GM21381 (cell line): ENCODE data around the gene PGGHG.
"Not testable (repeated sequence)": the region's sequence is repeated elsewhere in the genome, so short reads cannot be mapped to it uniquely, and the experiment has no call there.

Experiments
- ATAC-seq: cut with Tn5 transposase; IDR thresholded peaks from one replicate; pipeline ENCODE4 v1.9.1; 2021; ENCODE audit warnings: mild to moderate bottlenecking, moderate library complexity; ENCODE audit not compliant: unreplicated experiment

Gene PGGHG

DNA sequence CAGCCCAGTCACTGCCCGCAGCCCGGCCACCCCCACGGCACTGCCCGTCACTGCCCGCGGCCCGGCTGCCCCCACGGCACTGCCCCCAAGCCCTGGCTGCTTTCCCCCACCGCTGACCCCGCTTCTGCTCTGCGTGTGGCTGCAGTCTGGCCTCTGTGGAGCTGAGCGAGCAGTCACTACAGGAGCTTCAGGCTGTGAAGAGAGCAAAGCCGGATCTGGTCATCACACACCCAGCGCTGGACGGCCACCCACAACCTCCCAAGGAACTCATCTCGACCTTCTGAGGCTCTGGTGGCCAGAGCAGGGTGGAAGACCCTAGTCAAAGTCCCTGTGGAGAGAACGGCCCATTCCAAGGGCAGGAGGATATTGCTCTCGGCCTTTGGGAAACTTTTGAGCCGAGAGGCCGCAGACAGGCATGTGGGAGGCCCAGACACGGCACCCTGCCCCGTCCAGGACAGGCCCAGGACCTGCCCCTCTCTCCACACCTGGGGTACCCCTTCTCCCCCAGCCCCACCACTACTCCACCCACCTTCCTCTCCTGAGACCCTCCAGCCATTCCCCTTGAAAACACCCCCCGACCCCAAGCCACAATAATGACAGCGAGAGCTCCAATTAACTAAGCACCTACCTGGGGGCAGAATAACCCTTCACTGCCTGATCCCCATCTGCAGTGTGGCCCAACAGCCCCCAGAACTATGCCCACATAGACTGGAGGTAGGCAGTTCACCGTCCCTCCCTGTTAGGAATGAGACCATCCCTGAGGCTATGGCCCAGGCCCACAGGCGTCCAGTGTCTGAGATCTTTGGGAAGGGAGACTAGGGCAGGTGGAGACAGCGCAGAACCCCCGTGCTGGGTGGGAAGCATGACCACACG is 3.7 kb upstream of the PGGHG start:
- ATAC-seq, result no peak

DNA sequence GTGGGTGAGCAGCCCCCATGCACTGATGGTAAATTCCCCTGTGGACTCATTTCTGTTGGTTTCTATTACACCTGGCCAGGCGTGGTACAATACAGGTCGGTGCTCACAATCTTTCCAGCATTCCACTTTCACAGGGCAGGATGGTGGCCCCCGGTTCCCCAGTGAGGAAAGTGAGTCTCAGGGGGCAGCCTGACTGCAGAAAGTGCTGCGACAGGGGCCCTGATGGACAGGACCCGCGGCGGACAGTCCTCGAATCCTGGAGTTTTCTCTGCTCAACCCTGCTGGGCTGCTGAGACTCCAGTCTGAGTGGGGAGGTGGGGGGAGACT is 3.1 kb upstream of the PGGHG start:
- ATAC-seq, result no peak

DNA sequence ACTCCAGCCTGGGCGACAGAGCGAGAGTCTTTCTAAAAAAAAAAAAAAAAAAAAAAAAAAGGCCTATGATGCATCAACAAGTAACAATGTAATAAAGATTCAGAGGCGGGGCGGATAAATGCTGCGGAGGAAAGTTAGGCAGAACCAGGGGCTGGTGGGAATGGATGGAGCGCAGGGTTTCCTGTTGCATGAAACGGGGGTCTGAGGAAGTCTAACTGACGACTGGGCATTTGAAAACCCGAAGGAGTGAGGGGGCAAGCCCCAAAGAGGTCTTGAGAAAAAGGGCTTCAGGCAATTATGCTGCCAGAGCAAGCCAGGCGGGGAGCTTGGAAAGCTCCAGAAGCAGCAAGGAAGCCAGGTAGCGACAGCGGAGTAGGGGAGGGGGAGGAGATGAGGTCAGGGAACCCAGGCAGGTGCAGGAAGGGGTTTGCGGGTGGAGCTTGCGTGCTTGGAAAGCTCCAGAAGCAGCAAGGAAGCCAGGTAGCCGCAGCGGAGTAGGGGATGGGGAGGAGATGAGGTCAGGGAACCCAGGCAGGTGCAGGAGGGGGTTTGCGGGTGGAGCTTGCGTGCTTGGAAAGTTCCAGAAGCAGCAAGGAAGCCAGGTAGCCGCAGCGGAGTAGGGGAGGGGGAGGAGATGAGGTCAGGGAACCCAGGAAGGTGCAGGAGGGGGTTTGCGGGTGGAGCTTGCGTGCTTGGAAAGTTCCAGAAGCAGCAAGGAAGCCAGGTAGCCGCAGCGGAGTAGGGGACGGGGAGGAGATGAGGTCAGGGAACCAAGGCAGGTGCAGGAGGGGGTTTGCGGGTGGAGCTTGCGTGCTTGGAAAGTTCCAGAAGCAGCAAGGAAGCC is 1.7 kb upstream of the PGGHG start:
- ATAC-seq, result not testable (repeated sequence)

DNA sequence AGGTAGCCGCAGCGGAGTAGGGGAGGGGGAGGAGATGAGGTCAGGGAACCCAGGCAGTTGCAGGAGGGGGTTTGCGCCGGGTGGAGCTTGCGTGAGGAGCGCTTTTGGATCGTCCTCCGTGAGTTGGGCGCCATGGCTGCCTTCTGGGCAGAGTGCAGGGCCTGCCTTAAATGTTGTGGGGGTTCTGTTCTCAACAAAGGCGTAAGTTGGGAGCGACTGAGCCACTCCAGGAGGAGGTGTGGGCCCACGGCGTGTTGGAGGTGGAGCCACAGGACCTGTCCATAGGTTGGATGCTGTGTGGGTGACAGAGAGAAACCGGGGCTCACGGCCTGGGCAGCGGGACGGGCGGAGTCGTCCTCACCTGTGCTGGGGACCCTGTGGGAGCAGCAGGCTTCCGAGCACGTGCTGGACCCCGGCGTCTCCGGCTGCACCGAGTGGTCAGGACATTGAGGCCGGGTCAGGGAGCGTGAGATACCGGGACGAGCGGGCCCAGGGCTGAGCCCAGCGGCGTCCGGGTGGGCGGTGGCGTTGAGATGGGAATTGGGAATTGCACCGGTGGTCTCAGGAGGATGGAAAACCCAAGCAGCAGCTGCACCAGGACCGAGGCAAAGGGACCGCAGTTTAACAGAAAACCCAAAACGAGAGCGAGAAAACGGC is 977 bp upstream of the PGGHG start:
- ATAC-seq, result no peak

DNA sequence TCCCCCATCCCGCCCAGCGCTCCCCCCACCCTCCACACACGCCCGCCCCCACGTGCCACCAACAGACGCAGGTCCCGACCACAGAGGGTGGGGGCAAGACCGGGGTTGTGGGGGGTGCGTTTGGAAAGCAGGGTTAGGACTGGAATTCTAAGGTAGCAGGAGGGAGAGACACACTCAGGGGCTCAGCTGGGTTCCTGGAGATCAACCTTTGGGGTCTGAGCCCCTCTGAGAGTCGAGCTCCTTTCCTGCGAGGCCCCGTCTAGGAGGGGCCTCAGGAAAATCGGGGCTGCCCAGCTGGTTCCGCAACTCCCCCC is 429 bp downstream of the PGGHG start:
- no peak for ATAC-seq

DNA sequence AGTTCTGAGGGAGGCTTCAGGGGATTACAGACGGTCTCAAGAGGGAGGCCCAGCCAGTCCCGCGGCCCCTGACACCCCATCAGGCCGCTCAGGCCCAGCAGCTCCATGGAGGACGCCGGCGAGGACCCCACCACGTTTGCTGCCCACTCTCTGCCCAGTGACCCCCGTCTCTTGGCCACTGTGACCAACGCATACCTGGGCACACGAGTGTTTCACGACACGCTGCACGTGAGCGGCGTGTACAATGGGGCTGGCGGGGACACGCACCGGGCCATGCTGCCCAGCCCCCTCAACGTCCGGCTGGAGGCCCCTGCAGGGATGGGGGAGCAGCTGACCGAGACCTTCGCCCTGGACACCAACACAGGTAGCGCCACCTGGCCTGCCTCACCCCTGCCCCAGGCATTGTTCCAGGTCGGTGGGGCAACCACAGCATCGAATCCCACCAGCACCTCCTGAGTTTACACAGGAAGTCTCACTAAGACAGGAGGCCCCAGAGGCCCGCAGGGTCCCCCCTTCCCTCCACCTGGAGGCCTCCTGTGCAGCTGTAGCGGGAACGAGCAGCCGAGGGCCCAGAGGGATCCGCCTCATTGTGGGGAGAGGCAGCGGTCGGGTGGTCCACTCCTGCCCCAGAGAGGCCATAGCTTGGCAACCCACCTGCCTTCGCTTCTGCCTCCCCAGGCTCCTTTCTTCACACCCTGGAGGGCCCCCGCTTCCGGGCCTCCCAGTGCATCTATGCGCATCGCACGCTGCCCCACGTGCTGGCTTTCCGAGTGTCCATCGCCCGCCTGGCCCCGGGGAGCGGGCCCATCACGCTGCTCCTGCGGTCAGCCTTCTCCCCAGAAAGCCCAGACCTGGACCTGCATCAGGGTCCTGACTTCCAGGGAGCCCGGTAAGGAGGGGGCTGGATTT is 1.0 kb downstream of the PGGHG start:
- no peak for ATAC-seq

DNA sequence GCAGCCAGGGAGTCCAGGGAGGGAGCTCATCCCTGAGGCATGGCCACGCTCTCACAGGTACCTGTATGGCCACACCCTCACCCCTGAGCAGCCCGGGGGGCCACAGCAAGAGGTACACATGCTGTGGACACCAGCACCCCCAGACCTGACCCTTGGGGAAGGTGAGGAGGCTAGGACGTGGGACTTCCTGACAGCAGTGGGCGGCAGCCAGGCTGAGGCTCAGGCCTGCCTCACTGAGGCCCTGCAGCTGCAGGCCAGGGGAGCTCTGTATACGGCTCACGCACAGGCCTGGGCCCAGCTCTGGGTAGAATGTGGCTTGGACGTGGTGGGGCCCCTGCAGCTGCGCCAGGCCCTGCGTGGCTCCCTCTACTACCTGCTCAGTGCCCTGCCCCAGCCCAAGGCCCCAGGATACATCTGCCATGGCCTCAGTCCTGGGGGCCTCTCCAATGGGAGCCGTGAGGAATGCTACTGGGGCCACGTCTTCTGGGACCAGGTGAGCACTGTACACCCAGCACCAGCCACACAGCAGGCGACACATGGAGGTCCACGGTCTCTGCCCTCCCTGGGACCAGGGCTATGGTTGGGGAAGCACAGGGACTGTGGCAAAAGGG is 1.8 kb downstream of the PGGHG start:
- ATAC-seq, result no peak

DNA sequence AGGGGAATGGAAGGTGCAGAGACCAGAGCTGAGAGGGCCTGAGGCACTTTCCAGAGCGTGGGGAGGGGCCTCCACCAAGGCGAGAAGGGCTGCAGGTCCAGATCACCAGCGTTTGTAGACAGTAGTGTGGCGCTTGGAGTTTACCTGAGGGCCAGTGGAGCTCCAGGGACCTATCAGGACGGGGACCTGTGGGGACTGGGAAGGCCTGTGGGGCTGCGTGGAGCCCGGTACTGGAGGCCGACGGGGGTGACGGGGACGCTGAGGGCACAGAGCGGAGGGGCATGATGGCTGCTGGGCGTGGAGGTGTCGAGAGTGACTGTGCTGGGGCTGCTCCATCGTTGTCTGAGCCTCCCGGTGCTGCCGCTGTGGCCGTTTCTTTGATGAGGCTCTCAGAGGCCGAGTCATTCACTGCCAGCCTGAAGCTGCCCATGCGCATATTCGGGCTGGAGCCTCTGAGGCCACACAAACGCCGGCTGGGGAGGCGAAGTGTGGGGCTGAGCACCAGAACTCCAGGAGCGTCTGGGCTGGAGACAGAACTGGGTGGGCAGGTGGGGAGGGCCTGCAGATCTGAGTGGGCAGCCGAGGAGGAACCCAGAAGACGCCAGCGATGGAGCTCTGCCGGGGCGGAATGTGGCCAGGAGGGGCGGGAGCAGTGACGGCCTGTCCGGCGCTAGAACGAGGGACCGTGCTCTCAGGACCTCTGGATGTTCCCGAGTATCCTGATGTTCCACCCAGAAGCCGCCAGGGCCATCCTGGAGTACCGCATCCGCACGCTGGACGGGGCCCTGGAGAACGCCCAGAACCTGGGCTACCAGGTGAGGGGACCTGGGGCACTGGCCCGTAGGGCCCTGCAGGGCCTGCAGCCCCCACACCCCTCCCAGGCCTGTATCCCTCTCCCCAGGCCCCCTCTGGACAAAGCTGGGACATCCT is 2.6 kb downstream of the PGGHG start:
- no peak for ATAC-seq

DNA sequence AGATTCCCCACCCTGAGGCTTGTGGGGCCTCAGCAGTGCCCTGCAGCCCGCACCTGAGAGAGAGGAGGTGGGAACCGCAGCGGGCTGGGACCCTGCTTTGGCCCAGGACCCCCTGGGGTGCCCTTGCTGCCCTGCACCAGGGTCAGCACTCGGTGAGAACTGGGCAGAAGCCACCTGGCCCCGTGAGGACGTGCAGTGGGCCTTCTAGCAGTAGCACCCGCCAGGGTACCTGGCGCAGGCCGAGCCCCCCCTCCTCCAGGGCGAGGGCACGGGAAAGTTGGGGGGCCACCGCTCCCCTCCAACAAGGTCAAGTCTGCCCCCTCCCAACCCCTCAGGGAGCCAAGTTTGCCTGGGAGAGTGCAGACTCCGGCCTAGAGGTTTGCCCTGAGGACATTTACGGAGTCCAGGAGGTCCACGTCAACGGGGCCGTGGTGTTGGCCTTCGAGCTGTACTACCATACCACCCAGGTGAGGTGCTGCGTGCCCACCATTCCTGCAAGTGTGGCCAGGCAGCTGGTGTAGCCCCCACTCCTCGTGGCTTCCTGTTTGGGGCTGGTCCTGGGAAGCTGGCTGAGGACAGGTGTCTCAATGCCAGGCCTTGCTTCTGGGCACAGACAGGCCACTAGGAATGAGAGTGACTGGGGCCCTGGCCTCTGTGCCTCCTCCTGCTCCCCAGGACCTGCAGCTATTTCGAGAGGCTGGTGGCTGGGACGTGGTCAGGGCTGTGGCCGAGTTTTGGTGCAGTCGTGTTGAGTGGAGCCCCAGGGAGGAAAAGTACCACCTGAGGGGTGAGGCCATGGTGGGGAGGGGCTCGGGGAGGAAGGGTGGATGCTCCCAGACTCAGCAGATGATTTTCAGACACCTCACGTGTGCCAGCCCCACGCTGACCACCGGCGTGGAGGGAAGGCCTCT is 3.5 kb downstream of the PGGHG start:
- no peak for ATAC-seq

DNA sequence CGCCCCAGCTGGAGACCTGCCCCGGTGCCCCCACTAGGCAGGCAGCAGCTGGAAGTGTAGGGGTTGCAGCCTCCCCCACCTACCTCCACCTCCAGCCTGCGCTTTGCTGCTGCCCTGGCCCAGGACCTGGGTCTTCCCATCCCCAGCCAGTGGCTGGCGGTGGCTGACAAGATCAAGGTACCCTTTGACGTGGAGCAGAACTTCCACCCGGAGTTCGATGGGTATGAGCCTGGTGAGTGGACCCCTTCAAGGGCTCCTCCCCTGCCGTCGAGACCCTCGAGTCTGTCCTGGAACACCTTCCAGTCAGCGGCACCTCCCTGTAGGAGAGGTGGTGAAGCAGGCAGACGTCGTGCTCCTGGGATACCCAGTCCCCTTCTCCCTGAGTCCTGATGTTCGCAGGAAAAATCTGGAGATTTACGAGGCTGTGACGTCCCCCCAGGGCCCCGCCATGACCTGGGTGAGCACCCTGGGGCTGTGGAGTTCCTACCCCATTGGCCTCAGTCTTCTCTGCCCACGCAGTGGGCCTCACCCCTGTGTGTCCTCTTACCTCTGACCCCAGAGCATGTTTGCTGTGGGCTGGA is 4.4 kb downstream of the PGGHG start:
- no peak for ATAC-seq

DNA sequence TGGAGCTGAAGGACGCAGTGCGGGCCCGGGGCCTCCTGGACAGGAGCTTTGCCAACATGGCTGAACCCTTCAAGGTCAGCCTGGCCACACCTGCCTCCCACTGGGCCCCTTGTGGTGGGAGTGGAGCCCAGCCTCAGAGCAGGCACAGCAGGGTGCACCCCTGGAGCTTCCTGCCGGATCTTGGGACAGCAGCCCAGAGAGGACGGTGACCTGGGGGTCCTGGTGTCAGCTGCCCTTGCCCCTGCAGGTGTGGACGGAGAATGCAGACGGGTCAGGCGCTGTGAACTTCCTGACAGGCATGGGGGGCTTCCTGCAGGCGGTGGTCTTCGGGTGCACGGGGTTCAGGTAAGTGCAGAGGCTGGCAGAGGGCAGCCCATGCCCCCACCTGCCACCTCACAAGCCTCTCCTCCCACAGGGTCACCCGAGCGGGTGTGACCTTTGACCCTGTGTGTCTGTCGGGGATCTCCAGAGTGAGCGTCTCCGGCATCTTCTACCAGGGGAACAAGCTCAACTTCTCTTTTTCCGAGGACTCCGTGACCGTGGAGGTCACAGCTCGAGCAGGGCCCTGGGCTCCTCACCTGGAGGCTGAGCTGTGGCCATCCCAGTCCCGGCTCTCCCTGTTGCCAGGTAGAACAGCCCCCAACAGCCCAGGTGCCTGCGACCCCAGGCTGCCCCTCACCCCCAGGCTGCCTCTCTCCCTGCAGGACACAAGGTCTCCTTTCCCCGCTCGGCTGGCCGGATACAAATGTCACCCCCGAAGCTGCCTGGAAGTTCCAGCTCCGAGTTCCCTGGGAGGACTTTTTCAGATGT is 5.1 kb downstream of the PGGHG start:
- ATAC-seq, result no peak

DNA sequence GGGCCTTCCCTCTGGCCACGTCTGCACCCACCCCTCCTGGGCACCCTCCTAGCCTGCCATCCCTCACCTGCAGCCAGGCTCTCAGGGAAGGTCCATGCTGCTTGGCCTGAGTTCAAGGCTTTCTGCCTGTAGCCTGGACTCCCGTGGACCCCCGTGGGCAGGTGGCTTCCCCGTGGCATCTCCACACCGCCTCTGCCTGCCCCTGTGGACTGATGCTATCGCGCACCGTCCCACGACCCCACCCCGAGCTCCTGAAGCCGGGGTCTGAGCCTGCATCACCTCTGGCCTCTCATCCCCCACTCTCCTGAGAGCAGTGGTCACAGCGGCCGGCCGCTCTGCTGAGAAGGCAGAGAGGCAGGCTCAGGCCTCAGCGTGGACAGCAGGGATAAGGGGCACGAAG is 5.9 kb downstream of the PGGHG start:
- ATAC-seq, result no peak

DNA sequence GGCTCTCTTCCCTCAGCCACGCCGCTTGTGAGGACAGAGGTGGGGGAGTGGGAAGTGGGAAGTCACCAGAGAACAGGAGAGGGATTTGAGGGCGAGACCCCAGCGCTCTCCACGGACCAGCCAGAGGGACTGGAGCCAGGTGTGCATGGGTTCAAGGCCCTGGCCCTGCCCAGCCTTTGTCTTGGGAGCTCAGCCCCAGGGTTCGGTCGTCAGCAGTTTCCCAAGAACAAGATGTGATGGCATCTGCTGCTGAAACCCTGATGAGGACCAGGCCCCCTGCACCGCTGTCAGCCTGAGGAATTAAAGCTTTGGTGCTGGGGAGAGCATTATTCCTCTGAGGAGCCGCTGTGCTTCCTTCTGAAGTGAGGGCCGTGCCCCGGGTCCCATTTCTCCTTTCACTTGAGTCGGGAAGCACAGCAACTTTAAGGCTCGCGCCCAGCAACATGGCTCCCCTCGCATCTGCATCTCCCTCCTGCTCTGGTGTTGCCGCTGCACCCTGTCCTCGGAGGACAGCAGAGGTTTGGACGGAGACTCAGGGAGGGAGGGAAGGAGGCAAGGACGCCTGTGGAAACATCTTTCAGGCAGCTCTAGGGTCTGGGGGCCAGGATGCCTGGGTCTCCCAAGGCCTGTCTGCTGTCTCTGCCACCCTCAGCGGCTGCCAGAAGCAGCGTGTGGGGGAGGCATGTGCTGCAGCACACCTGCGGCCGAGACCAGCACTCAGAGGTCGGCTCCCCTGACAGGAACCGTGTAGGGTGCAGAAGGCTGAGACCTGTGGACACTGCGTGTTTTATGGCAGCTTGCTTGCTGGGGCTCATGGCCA is 6.6 kb downstream of the PGGHG start:
- ATAC-seq, result no peak

DNA sequence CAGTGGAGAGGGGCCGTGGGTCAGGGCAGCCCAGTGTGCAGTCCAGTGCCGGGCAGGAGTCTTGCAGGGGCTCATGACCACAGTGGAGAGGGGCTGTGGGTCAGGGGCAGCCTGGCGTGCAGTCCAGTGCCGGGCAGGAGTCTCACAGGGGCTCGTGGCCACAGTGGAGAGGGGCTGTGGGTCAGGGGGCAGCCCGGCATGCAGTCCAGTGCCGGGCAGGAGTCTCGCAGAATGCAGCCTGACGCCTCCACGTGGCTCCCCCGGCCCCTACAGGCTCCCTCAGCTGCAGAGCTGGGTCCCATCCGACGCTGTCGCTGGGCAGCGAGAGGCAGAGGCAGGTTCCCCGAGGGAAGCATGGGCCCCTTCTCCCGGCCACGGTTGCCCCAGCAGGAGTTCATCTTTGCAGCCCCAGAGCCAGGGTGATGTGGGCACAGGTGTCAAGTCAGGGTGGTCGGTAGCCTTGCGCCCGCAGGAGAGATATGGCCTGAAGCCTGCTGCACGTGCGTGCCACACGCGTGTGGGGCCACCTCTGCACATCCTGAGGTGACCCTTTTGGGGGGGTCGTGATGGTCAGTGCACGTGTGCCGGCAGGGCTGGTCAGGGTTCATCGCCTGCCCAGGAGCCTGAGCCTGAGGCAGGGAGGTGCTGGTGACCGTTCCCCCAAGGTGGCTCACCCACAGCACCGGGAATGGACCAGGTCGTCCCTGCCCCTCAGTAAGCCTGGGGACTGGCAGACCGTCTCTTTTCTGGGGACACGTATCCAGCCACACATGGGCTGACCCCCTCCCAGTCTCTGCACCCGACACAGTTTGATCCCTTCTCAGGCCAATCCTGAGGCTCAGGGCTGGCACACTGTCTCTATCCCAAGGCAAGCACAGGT is 7.5 kb downstream of the PGGHG start:
- ATAC-seq, result no peak

DNA sequence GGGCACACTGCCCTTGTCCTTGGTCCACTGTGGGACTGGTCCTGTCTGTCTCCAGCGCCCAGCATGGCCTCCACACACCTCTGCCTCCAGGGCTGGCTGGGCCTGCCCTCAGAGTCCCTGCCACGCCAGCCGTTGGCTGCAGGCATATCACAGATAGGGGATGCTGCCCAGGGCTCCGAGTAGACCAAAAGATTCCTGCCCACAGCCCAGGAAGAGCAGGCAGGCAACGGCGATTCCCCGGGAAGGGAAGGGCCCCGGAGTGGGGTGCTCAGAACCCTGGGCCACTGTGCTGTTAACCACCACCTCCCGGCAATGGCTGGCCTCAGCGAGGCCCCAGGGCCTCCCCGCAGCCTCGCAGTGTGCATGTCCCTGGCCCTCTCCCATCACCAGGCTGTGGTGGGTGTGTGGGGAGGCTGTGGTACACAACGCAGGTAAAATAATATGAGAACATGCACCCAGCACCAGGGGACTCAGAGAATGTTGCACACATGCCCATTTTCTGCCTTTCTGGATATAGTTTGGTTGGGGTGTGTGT is 8.2 kb downstream of the PGGHG start:
- no peak for ATAC-seq
